Amygdala (tissue), 56 donors: ENCODE measurements around the gene KRT74.

ENCODE experiments used
- DNase-seq, 56 donors: peaks; one replicate each; lab custom pipeline; 2025; lab: John Stamatoyannopoulos, UW

KRT74 gene

DNA sequence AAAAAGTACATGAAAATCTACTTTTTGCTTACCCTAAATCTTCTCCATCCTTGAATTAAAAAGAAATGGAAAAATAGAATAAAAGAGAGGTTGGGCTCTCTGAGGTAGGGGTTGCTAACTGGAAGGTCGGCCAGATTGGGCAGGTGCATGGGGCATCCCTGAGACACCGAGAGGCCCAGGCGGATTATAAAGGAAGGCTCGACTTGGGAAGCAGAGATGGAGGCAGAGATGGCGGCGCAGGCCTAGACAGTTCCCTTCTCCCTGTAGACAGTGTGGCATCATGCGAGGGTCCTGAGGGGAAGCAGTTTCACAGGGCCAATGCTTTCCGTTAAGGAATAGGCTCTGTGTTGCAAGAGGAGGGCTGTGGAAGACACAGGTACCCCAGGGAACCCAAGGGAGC is 3.7 kb upstream of the KRT74 start:
- no peak for DNase-seq

- no peak for DNase-seq
Observed at GRCh38 chr12:52575948-52576347, 2.3 kb upstream of the KRT74 start.

- no peak for DNase-seq
Observed at GRCh38 chr12:52575256-52575655, 1.6 kb upstream of the KRT74 start.

GRCh38 chr12:52573306-52573705 is 337 bp downstream of the KRT74 start:
- no peak for DNase-seq

GRCh38 chr12:52570511-52570910 is 3.1 kb downstream of the KRT74 start:
- no peak for DNase-seq

DNA sequence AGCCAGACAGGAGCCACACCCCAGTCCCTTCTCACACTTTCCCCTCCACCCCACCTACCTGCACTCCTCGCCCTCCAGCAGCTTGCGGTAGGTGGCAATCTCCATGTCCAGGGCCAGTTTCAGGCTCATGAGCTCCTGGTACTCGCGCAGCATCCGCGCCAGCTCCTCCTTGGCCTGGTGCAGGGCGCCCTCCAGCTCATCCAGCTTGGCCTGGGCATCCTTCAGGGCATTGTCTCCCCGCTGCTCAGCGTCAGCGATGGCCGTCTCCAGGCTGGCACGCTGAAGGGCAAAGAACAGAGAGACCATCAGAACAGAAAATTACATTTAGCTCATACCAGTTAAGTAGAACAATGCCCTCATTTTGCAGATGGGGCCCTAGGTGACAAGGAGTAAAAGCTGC is 5.5 kb downstream of the KRT74 start:
- DNase-seq: peak in 13 of 56 donors; percentile 4 to 36 (median 20)

- DNase-seq: no peak
Observed at GRCh38 chr12:52566847-52567291, 6.8 kb downstream of the KRT74 start.

- no peak for DNase-seq
Observed at GRCh38 chr12:52564582-52564981, 9.1 kb downstream of the KRT74 start.

DNA sequence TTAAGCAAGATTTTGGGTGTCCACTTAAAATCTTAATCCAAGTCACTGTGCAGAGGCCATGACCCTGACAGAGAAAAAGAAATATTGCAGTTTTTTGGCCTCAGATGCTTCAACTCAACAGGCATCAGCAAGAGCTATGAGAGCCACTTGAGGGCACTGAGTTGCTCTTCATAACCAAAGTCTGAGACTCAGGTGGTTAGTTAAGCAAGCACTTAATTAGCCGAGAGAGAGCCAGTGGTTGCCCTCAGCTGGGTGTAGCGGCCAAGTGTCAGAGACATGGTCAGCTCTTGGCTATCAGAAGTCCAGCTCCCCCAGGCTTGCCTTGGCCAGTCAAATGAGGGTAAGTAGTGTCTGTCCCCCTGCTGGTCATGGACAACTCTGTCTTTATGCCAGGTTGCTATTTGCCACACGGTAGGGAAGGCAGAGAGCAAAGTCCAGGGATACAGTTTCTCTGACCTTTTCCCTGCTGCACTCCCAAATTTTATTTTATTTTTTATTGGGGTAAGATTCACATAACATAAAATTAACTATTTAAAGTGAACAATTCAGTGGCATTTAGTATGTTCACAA is 11.7 kb downstream of the KRT74 start:
- no peak for DNase-seq

GRCh38 chr12:52559979-52560378 is 13.7 kb downstream of the KRT74 start:
- no peak for DNase-seq

GRCh38 chr12:52558781-52559445 is 14.7 kb downstream of the KRT74 start:
- DNase-seq: no peak

GRCh38 chr12:52557476-52557875 is 16.2 kb downstream of the KRT74 start:
- no peak for DNase-seq

DNA sequence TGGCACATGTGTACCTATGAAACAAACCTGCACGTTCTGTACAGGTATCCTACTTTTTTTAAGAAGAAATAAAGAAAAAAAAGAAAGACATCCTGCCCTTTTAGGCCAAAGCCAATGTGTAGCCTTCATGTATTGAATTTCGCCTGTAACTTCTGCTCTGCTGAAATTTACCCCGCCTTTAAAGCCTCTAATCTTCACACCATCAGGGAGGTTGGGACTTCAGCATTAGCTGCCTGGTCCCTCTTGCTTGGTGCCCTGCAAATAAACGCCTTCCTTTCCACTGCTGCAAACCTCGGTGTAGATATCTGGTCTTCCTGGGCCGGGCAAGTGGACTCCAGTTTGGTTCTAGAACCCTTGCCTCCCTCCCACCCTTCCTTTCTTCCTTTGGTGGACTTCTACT is 18.1 kb downstream of the KRT74 start:
- no peak for DNase-seq

DNA sequence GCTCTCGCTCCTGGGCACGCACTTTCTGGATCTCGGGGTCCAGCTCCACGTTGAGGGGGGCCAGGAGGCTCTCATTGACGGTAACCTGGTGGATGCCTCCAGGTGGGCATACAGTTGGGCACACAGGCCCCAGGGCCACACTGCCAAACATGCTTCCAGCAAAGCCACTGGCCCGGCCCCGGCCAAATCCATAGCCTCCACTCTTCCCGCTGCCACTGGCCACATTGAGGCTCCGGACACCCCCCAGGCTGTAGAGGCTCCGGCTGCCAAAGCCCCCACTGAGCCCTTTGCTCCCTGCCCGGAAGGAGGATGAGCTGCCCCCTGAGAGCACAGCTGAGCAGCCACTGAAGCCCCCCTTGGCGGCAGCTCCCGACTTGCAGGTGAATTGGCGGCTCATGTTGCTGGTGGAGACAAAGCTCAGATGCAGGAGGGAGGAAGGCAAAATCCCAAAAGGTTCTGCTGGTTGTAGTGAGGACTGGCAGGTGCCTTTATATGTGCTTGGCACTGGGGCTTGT is 20.9 kb downstream of the KRT74 start, which contains the start of gene KRT71:
KRT71 (minus strand) TSS at position 465 of the 515 bp plus-strand sequence; CDS start at position 397, 68 bp downstream.
- no peak for DNase-seq

DNA sequence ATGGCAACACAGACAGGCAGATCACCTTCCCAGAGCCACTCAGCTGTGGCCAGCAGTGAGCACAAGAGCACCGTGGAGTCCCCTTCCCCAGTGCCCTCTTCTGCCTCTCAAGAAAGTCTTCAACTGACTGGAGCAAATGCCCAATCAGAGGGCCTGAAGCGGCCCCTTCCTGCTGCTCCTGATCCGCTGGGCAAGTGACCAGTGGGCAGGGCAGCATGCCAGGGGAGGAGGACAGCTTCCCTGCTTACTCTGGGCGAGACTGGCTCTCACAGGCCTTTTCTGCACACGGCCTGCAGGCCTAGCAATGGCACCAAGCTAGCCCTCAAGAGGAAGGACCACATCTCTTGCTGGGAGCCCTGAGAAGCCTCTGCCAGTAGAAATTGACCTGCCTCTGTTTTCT is 21.6 kb downstream of the KRT74 start:
- DNase-seq: peak in 25 of 56 donors; percentile 5 to 74 (median 28)

GRCh38 chr12:52551216-52551865 is 22.3 kb downstream of the KRT74 start:
- no peak for DNase-seq

DNA sequence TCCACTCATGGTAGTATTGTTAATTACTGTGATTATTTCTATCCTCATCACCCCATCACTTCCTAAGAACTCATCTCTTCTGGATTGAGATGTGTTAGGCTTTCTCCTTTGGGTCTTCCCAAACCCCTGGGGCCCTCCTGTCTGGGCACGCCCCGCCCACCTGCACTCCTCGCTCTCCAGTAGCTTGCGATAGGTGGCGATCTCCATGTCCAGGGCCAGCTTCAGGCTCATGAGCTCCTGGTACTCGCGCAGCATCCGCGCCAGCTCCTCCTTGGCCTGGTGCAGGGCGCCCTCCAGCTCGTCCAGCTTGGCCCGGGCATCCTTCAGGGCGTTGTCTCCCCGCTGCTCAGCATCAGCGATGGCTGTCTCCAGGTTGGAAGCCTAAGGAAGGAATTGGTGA is 27.5 kb downstream of the KRT74 start:
- no peak for DNase-seq

GRCh38 chr12:52543985-52544883 is 29.4 kb downstream of the KRT74 start:
- peak in 23 of 56 donors; percentile 6 to 70 (median 33) for DNase-seq

GRCh38 chr12:52542785-52543318 is 30.8 kb downstream of the KRT74 start:
- DNase-seq: no peak

DNA sequence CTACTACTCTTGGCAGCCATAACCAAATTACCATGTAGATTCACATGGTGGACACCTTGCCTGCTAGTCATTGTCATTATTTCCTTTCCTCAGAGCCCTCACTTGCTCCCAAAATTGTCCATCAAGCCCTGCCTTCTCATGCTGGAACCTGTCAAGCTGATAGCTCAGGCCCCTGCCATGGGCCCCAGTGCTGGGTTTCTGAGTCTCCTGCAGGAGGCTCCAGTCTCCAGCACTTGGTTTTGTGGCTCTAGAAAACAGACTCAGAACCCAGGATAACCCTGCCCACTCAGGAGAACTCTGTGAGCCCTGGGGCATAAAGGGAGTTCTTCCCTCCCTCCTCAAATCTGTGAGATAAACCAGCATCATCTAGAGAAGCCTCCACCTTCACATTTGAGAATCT is 31.5 kb downstream of the KRT74 start:
- DNase-seq: no peak
